ENCODE data around the gene TMC6. TPM values are rescaled to one million over a fixed set of nuclear protein-coding genes. Genes with fewer than 3 reads are reported as not detected.
"Not testable (repeated sequence)": the region's sequence is repeated elsewhere in the genome, so short reads cannot be mapped to it uniquely, and the experiment has no call there.

TMC6 gene
- total RNA-seq: 10 to 100 TPM in 2 of 8 experiments, 1 to 10 TPM in 5, under 1 TPM in 1; 0.67 to 18.6 (median 5.2) TPM

- Histone ChIP-seq H3K4me3 (peak within 1 kb of the TSS; percentile 15 to 50 (median 40)), H3K4me1 (replicated peaks in 1 of 2) (peaks cover 14 to 22% of the 10 kb centered on the region in 2 donors), H3K27ac (no peak within 1 kb of the TSS)
- peak; percentile 33 to 60 (median 52) for ATAC-seq (replicated peaks in 6 of 8)
- in situ Hi-C loops (cut with MboI; ENCODE audit: low pct_unique_long_range_greater_than_20kb in 2 of 9, low sequenced_read_pairs in 9 of 9, unreplicated experiment in 9 of 9): no loop called here
- 20 to 100% (median 55%) methylated on average over 1 to 2 of the region's 54 CpGs; no CpG with 5 or more reads in 7 of the 10 experiments for WGBS, 10 experiments
Measured at GRCh38 chr17:78128551-78129350, at the start of gene TMC6. TSS of gene TMC6 (minus strand) at chr17:78128755. CDS start at chr17:78126832, 1,923 bp downstream.

DNA sequence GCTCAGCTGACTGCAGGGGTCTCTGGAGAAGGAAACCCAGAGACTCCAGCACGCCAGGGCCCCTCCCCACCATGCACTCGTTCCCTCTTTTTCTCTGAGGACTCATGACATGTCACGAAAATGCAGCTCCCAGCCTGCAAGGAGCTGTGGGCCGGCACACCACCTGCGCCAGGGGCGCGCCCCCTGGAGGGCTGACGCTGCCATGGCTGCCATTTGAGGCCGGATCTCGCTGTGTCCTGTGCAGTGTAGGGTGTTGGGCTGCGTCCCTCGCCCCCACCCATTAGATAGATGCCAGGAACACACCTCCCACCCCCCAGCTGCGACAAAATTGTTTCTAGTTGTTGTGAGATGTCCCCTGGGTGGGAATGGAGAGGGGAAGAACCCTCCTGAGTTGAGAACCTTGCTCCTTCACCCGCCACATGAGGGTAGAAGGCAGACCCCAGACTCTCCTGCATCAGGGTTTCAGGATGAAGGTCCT lies 48.0 kb upstream of the TMC6 start:
- H3K4me3 ChIP-seq: no peak overlapping the region
- H3K27ac ChIP-seq: no peak overlapping the region
- in situ Hi-C loops (cut with MboI; ENCODE audit: low pct_unique_long_range_greater_than_20kb in 2 of 9, low sequenced_read_pairs in 9 of 9, unreplicated experiment in 9 of 9): no loop called here
- H3K4me1 ChIP-seq (replicated peaks in 1 of 2): peaks cover 2 to 4% of the 10 kb centered on the region in 2 donors
- peak; percentile 61 to 89 (median 86) for ATAC-seq (replicated peaks in 6 of 8)
- 0% methylated on average over 1 of the region's 14 CpGs; no CpG with 5 or more reads in 9 of the 10 experiments for whole genome bisulfite sequencing, 10 experiments

GRCh38 chr17:78175643-78175981 lies 47.1 kb upstream of the TMC6 start:
- Histone ChIP-seq H3K27ac (no peak overlapping the region), H3K4me3 (no peak overlapping the region), H3K4me1 (replicated peaks in 1 of 2) (peaks cover 2 to 4% of the 10 kb centered on the region in 2 donors)
- ATAC-seq (replicated peaks in 6 of 8): no peak
- 90 to 100% (median 100%) methylated on average over 2 to 3 of the region's 14 CpGs; no CpG with 5 or more reads in 7 of the 10 experiments for WGBS, 10 experiments
- in situ Hi-C loops (cut with MboI; ENCODE audit: low pct_unique_long_range_greater_than_20kb in 2 of 9, low sequenced_read_pairs in 9 of 9, unreplicated experiment in 9 of 9): no loop called here

DNA sequence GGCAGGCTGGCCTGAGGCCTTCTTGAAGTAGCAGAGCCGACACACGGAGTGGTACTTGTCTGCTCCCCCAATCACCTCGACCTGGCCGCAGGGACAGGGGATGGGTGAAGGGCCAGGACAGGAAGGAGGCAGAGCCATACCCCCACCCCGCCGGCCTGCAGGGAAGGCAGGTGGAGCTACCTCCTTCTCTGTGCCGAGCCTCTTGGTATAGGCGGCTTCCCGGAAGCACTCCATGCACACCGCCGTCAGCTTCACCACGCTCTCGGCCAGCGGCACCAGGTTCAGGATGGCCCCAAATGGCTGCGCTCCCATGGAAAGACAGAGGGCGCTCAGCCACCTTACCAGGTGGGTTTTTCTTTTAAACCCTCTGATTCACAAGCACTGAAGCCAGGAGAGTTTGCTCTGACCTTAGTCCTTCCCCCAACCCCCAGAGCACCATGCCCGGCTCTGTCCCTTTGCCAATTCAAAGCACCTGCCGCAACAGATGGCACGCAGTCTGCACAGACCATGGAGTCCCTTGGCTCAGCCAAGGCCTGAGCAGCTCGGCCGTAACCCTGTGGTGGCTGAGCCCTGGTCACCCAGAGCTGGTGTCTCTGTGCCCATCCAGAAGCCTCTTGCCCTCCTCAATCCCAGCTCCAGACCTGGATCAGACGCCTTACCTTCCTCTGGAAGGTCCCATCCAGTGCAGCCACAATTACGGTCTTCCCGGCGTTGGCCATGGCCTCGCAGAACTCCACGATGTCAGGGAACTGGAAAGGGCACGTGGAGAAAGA lies 46.5 kb upstream of the TMC6 start:
- no peak overlapping the region for H3K27ac ChIP-seq
- in situ Hi-C loops (cut with MboI; ENCODE audit: low pct_unique_long_range_greater_than_20kb in 2 of 9, low sequenced_read_pairs in 9 of 9, unreplicated experiment in 9 of 9): no loop called here
- H3K4me3 ChIP-seq: no peak overlapping the region
- no peak for ATAC-seq (replicated peaks in 6 of 8)
- 80 to 98% (median 84%) methylated on average over 1 to 16 of the region's 28 CpGs; no CpG with 5 or more reads in 5 of the 10 experiments for WGBS, 10 experiments
- peaks cover 2 to 4% of the 10 kb centered on the region in 2 donors for H3K4me1 ChIP-seq (replicated peaks in 1 of 2)

- in situ Hi-C loops (cut with MboI; ENCODE audit: low pct_unique_long_range_greater_than_20kb in 2 of 9, low sequenced_read_pairs in 9 of 9, unreplicated experiment in 9 of 9): no loop called here
- WGBS, 10 experiments: 82 to 100% (median 86%) methylated on average over 1 to 5 of the region's 15 CpGs; no CpG with 5 or more reads in 5 of the 10 experiments
- H3K27ac ChIP-seq: no peak overlapping the region
- peak in 2 of 8 experiments; percentile 12 to 44 for ATAC-seq (replicated peaks in 6 of 8)
- no peak overlapping the region for H3K4me3 ChIP-seq
- peaks cover 3 to 4% of the 10 kb centered on the region in 2 donors for H3K4me1 ChIP-seq (replicated peaks in 1 of 2)
Measured at GRCh38 chr17:78174346-78174869, 45.9 kb upstream of the TMC6 start.

DNA sequence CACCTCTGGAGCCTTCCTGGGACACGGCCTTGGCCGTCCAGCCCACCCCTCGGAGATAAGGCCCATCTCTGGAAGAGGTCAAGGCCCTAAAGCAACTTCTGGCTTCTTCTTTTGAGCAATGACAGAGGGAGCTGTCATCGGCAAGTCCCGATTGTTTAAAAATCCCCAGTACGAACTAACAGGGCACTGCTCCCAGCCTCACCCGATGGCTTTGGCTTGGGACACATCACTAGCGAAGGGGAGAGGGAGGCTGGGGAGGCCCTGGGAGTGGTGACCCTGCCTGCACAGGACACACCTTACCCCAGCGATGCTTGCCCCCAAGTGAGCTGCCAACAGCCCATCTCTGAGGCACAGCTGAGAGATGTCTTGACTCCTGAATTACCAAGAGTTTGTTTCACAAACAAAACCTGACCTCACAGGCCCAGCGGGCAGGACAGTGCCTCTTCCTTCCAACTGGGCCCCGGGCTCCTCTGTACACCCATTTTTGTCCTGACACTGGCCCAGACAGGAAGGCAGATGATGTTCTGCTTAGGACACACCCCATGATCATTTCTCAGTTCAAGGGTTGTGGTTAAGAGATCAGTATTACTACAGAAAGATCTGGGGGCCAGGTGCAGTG lies 44.7 kb upstream of the TMC6 start:
- H3K27ac ChIP-seq: no peak overlapping the region
- WGBS, 10 experiments: 70 to 90% (median 80%) methylated on average over 1 to 5 of the region's 11 CpGs; no CpG with 5 or more reads in 3 of the 10 experiments
- H3K4me3 ChIP-seq: no peak overlapping the region
- H3K4me1 ChIP-seq (replicated peaks in 1 of 2): peaks cover 4 to 5% of the 10 kb centered on the region in 2 donors
- no peak for ATAC-seq (replicated peaks in 6 of 8)
- in situ Hi-C loops (cut with MboI; ENCODE audit: low pct_unique_long_range_greater_than_20kb in 2 of 9, low sequenced_read_pairs in 9 of 9, unreplicated experiment in 9 of 9): no loop called here

- Histone ChIP-seq H3K27ac (no peak overlapping the region), H3K4me3 (no peak overlapping the region), H3K4me1 (replicated peaks in 1 of 2) (peaks cover 4 to 5% of the 10 kb centered on the region in 2 donors)
- ATAC-seq (replicated peaks in 6 of 8): peak in 3 of 8 experiments; percentile 25 to 50 (median 30)
- WGBS, 10 experiments: 7 to 67% (median 65%) methylated on average over 3 to 8 of the region's 19 CpGs; no CpG with 5 or more reads in 5 of the 10 experiments
- in situ Hi-C loops (cut with MboI; ENCODE audit: low pct_unique_long_range_greater_than_20kb in 2 of 9, low sequenced_read_pairs in 9 of 9, unreplicated experiment in 9 of 9): no loop called here
Measured at GRCh38 chr17:78172249-78173051, 43.9 kb upstream of the TMC6 start.

DNA sequence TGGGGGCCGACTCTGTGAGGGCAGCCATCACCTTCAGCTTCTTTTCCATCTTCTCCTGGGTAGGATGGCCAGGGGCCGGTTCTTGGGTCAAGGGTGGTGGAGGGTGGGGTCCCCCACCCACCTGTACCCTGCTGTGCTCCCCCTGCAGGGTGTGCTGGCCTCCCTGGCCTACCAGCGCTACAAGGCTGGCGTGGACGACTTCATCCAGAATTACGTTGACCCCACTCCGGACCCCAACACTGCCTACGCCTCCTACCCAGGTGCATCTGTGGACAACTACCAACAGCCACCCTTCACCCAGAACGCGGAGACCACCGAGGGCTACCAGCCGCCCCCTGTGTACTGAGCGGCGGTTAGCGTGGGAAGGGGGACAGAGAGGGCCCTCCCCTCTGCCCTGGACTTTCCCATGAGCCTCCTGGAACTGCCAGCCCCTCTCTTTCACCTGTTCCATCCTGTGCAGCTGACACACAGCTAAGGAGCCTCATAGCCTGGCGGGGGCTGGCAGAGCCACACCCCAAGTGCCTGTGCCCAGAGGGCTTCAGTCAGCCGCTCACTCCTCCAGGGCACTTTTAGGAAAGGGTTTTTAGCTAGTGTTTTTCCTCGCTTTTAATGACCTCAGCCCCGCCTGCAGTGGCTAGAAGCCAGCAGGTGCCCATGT lies 43.2 kb upstream of the TMC6 start:
- WGBS, 10 experiments: 80 to 94% methylated on average over 1 to 3 of the region's 19 CpGs; no CpG with 5 or more reads in 8 of the 10 experiments
- in situ Hi-C loops (cut with MboI; ENCODE audit: low pct_unique_long_range_greater_than_20kb in 2 of 9, low sequenced_read_pairs in 9 of 9, unreplicated experiment in 9 of 9); H3K4me1 ChIP-seq (replicated peaks in 1 of 2); H3K4me3 ChIP-seq; H3K27ac ChIP-seq; ATAC-seq (replicated peaks in 6 of 8): not testable (repeated sequence)

DNA sequence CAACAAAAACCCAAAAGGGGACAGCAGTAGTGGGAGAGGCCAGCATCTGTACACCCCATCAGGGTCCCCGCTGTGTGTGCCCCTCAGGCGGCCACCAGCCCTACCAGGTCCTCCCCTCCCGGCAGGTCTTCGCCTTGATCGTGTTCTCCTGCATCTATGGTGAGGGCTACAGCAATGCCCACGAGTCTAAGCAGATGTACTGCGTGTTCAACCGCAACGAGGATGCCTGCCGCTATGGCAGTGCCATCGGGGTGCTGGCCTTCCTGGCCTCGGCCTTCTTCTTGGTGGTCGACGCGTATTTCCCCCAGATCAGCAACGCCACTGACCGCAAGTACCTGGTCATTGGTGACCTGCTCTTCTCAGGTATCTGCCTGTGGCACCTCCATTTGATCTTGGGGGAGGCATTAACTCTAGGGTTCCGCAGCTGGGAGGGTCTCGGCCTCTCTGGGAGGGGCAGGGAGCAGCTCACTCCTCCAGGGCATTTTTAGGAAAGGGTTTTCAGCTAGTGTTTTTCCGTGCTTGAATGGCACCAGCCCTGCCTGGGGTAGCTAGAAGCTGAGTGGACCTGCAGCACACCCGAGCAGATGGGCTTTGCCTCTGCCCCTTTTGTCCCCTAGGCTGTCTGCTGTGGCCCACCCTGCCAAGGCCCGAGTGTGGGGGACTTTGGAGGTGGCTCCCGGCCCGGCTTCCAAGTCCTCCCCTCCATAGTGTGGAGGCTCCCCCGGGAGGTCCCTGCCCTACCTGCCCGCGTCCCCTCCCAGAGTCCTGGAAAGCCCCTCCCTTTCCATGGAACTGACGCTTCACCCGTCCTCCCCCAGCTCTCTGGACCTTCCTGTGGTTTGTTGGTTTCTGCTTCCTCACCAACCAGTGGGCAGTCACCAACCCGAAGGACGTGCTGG lies 42.4 kb upstream of the TMC6 start:
- WGBS, 10 experiments: 10 to 87% methylated on average over 2 to 3 of the region's 31 CpGs; no CpG with 5 or more reads in 8 of the 10 experiments
- in situ Hi-C loops (cut with MboI; ENCODE audit: low pct_unique_long_range_greater_than_20kb in 2 of 9, low sequenced_read_pairs in 9 of 9, unreplicated experiment in 9 of 9): no loop called here
- Histone ChIP-seq H3K27ac (no peak overlapping the region), H3K4me1 (replicated peaks in 1 of 2) (peaks cover 0 to 5% of the 10 kb centered on the region in 2 donors), H3K4me3 (no peak overlapping the region)
- ATAC-seq (replicated peaks in 6 of 8): no peak

DNA sequence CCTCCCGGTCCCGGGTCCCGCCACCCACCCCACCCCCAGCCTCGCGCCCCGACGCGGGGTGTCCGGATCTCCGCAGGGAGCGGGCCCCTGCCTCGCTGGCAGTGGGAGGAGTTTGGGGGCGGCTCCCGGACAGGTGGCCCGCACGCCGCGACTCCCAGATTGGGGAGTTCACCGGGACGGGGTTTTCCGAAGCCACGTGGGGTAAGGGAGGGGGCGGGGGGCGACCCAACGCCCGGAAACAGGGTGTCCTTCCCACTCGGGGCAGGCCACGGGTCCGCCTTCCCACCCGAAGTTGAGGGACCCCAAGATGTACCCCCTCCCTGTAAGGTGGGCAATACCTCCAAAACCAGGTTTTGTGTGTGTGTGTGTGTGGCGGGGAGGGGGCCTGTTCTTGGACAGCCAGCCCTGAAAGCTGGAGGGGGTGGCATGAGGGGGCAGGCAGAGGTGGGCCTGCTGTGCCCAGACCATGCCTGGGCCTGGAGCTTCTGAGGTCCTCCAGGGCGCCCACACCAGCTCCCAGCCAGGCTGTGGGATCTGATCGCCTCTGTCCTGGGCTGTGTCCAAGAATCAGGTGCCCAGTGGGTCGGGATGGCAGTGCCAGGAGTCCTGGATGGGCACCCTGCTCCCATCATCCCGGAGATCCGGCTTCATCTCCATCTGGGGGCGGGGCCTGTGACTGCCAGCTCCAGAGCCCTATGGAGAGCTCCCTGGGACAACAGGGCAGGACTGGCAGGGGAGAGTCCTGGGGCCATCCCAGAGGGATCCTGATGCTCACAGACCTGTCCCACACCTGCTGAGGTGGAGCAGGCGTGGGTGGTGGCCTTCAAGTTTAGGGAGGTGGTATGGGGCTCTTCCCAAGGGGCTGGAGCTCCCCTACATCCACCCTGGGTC lies 40.6 kb upstream of the TMC6 start:
- peak; percentile 23 to 60 (median 48) for ATAC-seq (replicated peaks in 6 of 8)
- Histone ChIP-seq H3K27ac (no peak overlapping the region), H3K4me1 (replicated peaks in 1 of 2) (peaks cover 0 to 5% of the 10 kb centered on the region in 2 donors), H3K4me3 (peak overlapping the region; percentile 54 to 81 (median 70))
- in situ Hi-C loops (cut with MboI; ENCODE audit: low pct_unique_long_range_greater_than_20kb in 2 of 9, low sequenced_read_pairs in 9 of 9, unreplicated experiment in 9 of 9): no loop called here
- 0 to 20% methylated on average over 1 of the region's 38 CpGs; no CpG with 5 or more reads in 8 of the 10 experiments for whole genome bisulfite sequencing, 10 experiments
